ENCODE data around the gene SIN3A.
"Not testable (repeated sequence)": the region's sequence is repeated elsewhere in the genome, so short reads cannot be mapped to it uniquely, and the experiment has no call there.

Gene SIN3A

DNA sequence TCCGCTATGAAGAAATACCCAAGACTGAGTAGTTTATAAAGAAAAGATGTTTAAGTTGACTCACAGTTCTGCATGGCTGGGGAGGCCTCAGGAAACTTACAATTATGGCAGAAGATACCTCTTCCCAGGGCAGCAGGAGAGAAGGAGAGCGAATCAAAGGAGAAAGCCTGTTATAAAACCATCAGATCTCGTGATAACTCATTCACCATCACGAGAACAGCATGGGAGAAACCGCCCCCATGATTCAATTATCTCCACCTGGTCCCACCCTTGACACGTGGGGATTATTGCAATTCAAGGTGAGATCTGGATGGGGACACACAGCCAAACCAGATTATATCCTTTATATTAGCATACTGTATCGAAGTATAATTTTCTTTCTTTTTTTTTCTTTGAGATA is 119.4 kb downstream of the SIN3A start:
- not testable (repeated sequence) for H2AK5ac ChIP-seq (ENCODE audit: low read length); H3K14ac ChIP-seq (ENCODE audit: low read length); H3K4ac ChIP-seq (ENCODE audit: low read depth, low read length); H3K4me2 ChIP-seq (ENCODE audit: low read length); H2AFZ ChIP-seq (ENCODE audit: insufficient read depth, low read length, poor library complexity); H3K79me1 ChIP-seq (ENCODE audit: low read length); H3K9ac ChIP-seq (ENCODE audit: low read length); H3K27ac ChIP-seq (ENCODE audit: low read depth, low read length); DNase-seq; H2BK12ac ChIP-seq (ENCODE audit: low read length); H3K4me1 ChIP-seq (ENCODE audit: control insufficient read depth in 1 of 2, insufficient read depth in 2 of 2, low read length in 2 of 2); H3K23ac ChIP-seq (ENCODE audit: low read length); H4K91ac ChIP-seq (ENCODE audit: low read depth, low read length); H4K12ac ChIP-seq (ENCODE audit: low read depth, low read length); H3K18ac ChIP-seq (ENCODE audit: low read length); H3K9me3 ChIP-seq (ENCODE audit: insufficient read depth, low read depth, low read length); H2BK120ac ChIP-seq (ENCODE audit: insufficient read depth, low read length, poor library complexity); H3K36me3 ChIP-seq (ENCODE audit: control insufficient read depth in 1 of 2, insufficient read depth in 2 of 2, low read length in 2 of 2); H3K79me2 ChIP-seq (ENCODE audit: control insufficient read depth, insufficient read depth, low read length, poor library complexity); H3K4me3 ChIP-seq (ENCODE audit: low read depth, low read length); H3K27me3 ChIP-seq (ENCODE audit: insufficient read depth, low read length); H4K8ac ChIP-seq (ENCODE audit: low read depth, low read length); H2BK5ac ChIP-seq (ENCODE audit: low read depth, low read length, poor library complexity)
- no CpG with 5 or more reads among the region's 7 CpGs for WGBS (ENCODE audit: extremely low coverage, insufficient coverage, insufficient read length)

GRCh38 chr15:75329571-75329970 is 121.9 kb downstream of the SIN3A start:
- Histone ChIP-seq H4K12ac (ENCODE audit: low read depth, low read length) (no peak overlapping the region), H3K4me2 (ENCODE audit: low read length) (no peak overlapping the region), H2AK5ac (ENCODE audit: low read length) (no peak overlapping the region), H3K9ac (ENCODE audit: low read length) (no peak overlapping the region), H3K23ac (ENCODE audit: low read length) (no peak overlapping the region), H2BK12ac (ENCODE audit: low read length) (no peak overlapping the region), H4K8ac (ENCODE audit: low read depth, low read length) (no peak overlapping the region), H2AFZ (ENCODE audit: insufficient read depth, low read length, poor library complexity) (no peak overlapping the region), H3K4ac (ENCODE audit: low read depth, low read length) (no peak overlapping the region), H3K79me2 (ENCODE audit: control insufficient read depth, insufficient read depth, low read length, poor library complexity) (no peaks in the 10 kb centered on the region), H3K27ac (ENCODE audit: low read depth, low read length) (no peak overlapping the region), H3K36me3 (ENCODE audit: control insufficient read depth in 1 of 2, insufficient read depth in 2 of 2, low read length in 2 of 2) (no peaks in the 10 kb centered on the region), H3K27me3 (ENCODE audit: insufficient read depth, low read length) (no peaks in the 10 kb centered on the region), H4K91ac (ENCODE audit: low read depth, low read length) (no peak overlapping the region), H3K18ac (ENCODE audit: low read length) (no peak overlapping the region), H3K4me3 (ENCODE audit: low read depth, low read length) (no peak overlapping the region), H3K79me1 (ENCODE audit: low read length) (no peaks in the 10 kb centered on the region), H3K9me3 (ENCODE audit: insufficient read depth, low read depth, low read length) (no peaks in the 10 kb centered on the region), H3K4me1 (ENCODE audit: control insufficient read depth in 1 of 2, insufficient read depth in 2 of 2, low read length in 2 of 2) (no peaks in the 10 kb centered on the region), H3K14ac (ENCODE audit: low read length) (no peak overlapping the region), H2BK120ac (ENCODE audit: insufficient read depth, low read length, poor library complexity) (no peak overlapping the region), H2BK5ac (ENCODE audit: low read depth, low read length, poor library complexity) (no peak overlapping the region)
- no CpG with 5 or more reads among the region's 2 CpGs for WGBS (ENCODE audit: extremely low coverage, insufficient coverage, insufficient read length)
- DNase-seq: no peak

GRCh38 chr15:75328493-75329314 is 122.8 kb downstream of the SIN3A start:
- Histone ChIP-seq H3K79me2 (ENCODE audit: control insufficient read depth, insufficient read depth, low read length, poor library complexity) (no peaks in the 10 kb centered on the region), H3K9ac (ENCODE audit: low read length) (no peak overlapping the region), H3K79me1 (ENCODE audit: low read length) (no peaks in the 10 kb centered on the region), H4K91ac (ENCODE audit: low read depth, low read length) (no peak overlapping the region), H2BK120ac (ENCODE audit: insufficient read depth, low read length, poor library complexity) (no peak overlapping the region), H2BK12ac (ENCODE audit: low read length) (no peak overlapping the region), H4K8ac (ENCODE audit: low read depth, low read length) (no peak overlapping the region), H3K27ac (ENCODE audit: low read depth, low read length) (no peak overlapping the region), H3K14ac (ENCODE audit: low read length) (no peak overlapping the region), H3K27me3 (ENCODE audit: insufficient read depth, low read length) (no peaks in the 10 kb centered on the region), H3K36me3 (ENCODE audit: control insufficient read depth in 1 of 2, insufficient read depth in 2 of 2, low read length in 2 of 2) (no peaks in the 10 kb centered on the region), H3K4ac (ENCODE audit: low read depth, low read length) (no peak overlapping the region), H3K23ac (ENCODE audit: low read length) (no peak overlapping the region), H3K9me3 (ENCODE audit: insufficient read depth, low read depth, low read length) (no peaks in the 10 kb centered on the region), H2AFZ (ENCODE audit: insufficient read depth, low read length, poor library complexity) (no peak overlapping the region), H3K4me1 (ENCODE audit: control insufficient read depth in 1 of 2, insufficient read depth in 2 of 2, low read length in 2 of 2) (no peaks in the 10 kb centered on the region), H3K4me2 (ENCODE audit: low read length) (no peak overlapping the region), H2AK5ac (ENCODE audit: low read length) (no peak overlapping the region), H4K12ac (ENCODE audit: low read depth, low read length) (no peak overlapping the region), H2BK5ac (ENCODE audit: low read depth, low read length, poor library complexity) (no peak overlapping the region), H3K4me3 (ENCODE audit: low read depth, low read length) (no peak overlapping the region), H3K18ac (ENCODE audit: low read length) (no peak overlapping the region)
- DNase-seq: no peak
- no CpG with 5 or more reads among the region's 10 CpGs for WGBS (ENCODE audit: extremely low coverage, insufficient coverage, insufficient read length)

- Histone ChIP-seq H3K14ac (ENCODE audit: low read length) (no peak overlapping the region), H3K18ac (ENCODE audit: low read length) (no peak overlapping the region), H3K23ac (ENCODE audit: low read length) (no peak overlapping the region), H3K9me3 (ENCODE audit: insufficient read depth, low read depth, low read length) (no peaks in the 10 kb centered on the region), H4K91ac (ENCODE audit: low read depth, low read length) (no peak overlapping the region), H3K4me1 (ENCODE audit: control insufficient read depth in 1 of 2, insufficient read depth in 2 of 2, low read length in 2 of 2) (no peaks in the 10 kb centered on the region), H2AFZ (ENCODE audit: insufficient read depth, low read length, poor library complexity) (no peak overlapping the region), H3K27ac (ENCODE audit: low read depth, low read length) (no peak overlapping the region), H2BK5ac (ENCODE audit: low read depth, low read length, poor library complexity) (no peak overlapping the region), H3K4me2 (ENCODE audit: low read length) (no peak overlapping the region), H3K27me3 (ENCODE audit: insufficient read depth, low read length) (no peaks in the 10 kb centered on the region), H3K4ac (ENCODE audit: low read depth, low read length) (no peak overlapping the region), H4K8ac (ENCODE audit: low read depth, low read length) (no peak overlapping the region), H2AK5ac (ENCODE audit: low read length) (no peak overlapping the region), H2BK120ac (ENCODE audit: insufficient read depth, low read length, poor library complexity) (no peak overlapping the region), H3K9ac (ENCODE audit: low read length) (no peak overlapping the region), H4K12ac (ENCODE audit: low read depth, low read length) (no peak overlapping the region), H2BK12ac (ENCODE audit: low read length) (no peak overlapping the region), H3K79me1 (ENCODE audit: low read length) (no peaks in the 10 kb centered on the region), H3K4me3 (ENCODE audit: low read depth, low read length) (no peak overlapping the region), H3K36me3 (ENCODE audit: control insufficient read depth in 1 of 2, insufficient read depth in 2 of 2, low read length in 2 of 2) (no peaks in the 10 kb centered on the region), H3K79me2 (ENCODE audit: control insufficient read depth, insufficient read depth, low read length, poor library complexity) (no peaks in the 10 kb centered on the region)
- DNase-seq: no peak
- no CpG with 5 or more reads among the region's 3 CpGs for WGBS (ENCODE audit: extremely low coverage, insufficient coverage, insufficient read length)
These were observed 124.0 kb downstream of the SIN3A start for GRCh38 chr15:75327491-75327890.
